SKM-1 (cell line): ENCODE measurements around the gene FGF7.
"Not testable (repeated sequence)": the region's sequence is repeated elsewhere in the genome, so short reads cannot be mapped to it uniquely, and the experiment has no call there.

Source experiments
- DNase-seq: peaks from one replicate; lab custom pipeline; 2025; ENCODE audit not compliant: unreplicated experiment; lab: John Stamatoyannopoulos, UW

FGF7 gene

GRCh38 chr15:49492151-49492550 lies 69.1 kb downstream of the FGF7 start:
- no peak for DNase-seq

- DNase-seq = no peak
Measured at GRCh38 chr15:49492830-49493229, 69.8 kb downstream of the FGF7 start.

GRCh38 chr15:49494842-49495241 lies 71.8 kb downstream of the FGF7 start:
- DNase-seq = no peak

GRCh38 chr15:49495993-49496753 lies 73.1 kb downstream of the FGF7 start:
- DNase-seq = no peak

GRCh38 chr15:49501586-49501985 lies 78.5 kb downstream of the FGF7 start:
- DNase-seq = no peak

- no peak for DNase-seq
Measured at GRCh38 chr15:49506341-49506740, 83.3 kb downstream of the FGF7 start.

GRCh38 chr15:49507261-49507660 lies 84.2 kb downstream of the FGF7 start:
- DNase-seq = no peak

- DNase-seq = not testable (repeated sequence)
Measured at GRCh38 chr15:49512739-49513138, 89.7 kb downstream of the FGF7 start.

GRCh38 chr15:49521802-49522201 lies 98.8 kb downstream of the FGF7 start:
- no peak for DNase-seq

- DNase-seq = no peak
Measured at GRCh38 chr15:49528289-49528688, 105.2 kb downstream of the FGF7 start.

GRCh38 chr15:49530092-49530491 lies 107.0 kb downstream of the FGF7 start:
- no peak for DNase-seq
